HUES48 (cell line): ENCODE results near the gene RTL9.

Source experiments
- H3K27ac ChIP-seq: one replicate; pipeline ENCODE4 v1.7.0; 2013; ENCODE audit warnings: low read depth, low read length, inconsistent platforms
- H3K27me3 ChIP-seq: 2 replicates; pipeline ENCODE4 v1.6.1; 2013; ENCODE audit warnings: mild to moderate bottlenecking, low read length; ENCODE audit not compliant: control insufficient read depth, insufficient read depth
- H3K36me3 ChIP-seq: 2 replicates; pipeline ENCODE4 v1.6.1; 2013; ENCODE audit warnings: low read length; ENCODE audit not compliant: control insufficient read depth, insufficient read depth
- H3K4me1 ChIP-seq: 2 replicates; pipeline ENCODE4 v1.6.1; 2013; ENCODE audit warnings: mild to moderate bottlenecking, low read length; ENCODE audit not compliant: control insufficient read depth, insufficient read depth
- H3K4me3 ChIP-seq: 2 replicates; pipeline ENCODE4 v1.5.1; 2013; ENCODE audit warnings: mild to moderate bottlenecking, low read depth, low read length
- H3K9ac ChIP-seq: 2 replicates; pipeline ENCODE4 v1.6.1; 2013; ENCODE audit warnings: mild to moderate bottlenecking, low read depth, low read length, moderate library complexity
- H3K9me3 ChIP-seq: 2 replicates; pipeline ENCODE4 v1.6.1; 2013; ENCODE audit warnings: low read length; ENCODE audit not compliant: control insufficient read depth, insufficient read depth

Gene RTL9

GRCh38 chrX:110406822-110407221, 48.2 kb downstream of the RTL9 start:
- Histone ChIP-seq H3K27me3 (no peaks in the 10 kb centered on the region), H3K4me3 (no peak overlapping the region), H3K36me3 (no peaks in the 10 kb centered on the region), H3K4me1 (peaks cover 18% of the 10 kb centered on the region), H3K9ac (no peak overlapping the region), H3K9me3 (no peaks in the 10 kb centered on the region), H3K27ac (no peak overlapping the region)

GRCh38 chrX:110407910-110408545, 49.4 kb downstream of the RTL9 start:
- no peak overlapping the region for H3K27ac ChIP-seq

More at GRCh38 chrX:110407910-110408545, 49.4 kb downstream of the RTL9 start:
- Histone ChIP-seq H3K9ac (no peak overlapping the region), H3K27me3 (no peaks in the 10 kb centered on the region), H3K9me3 (no peaks in the 10 kb centered on the region), H3K4me1 (peaks cover 22% of the 10 kb centered on the region), H3K36me3 (no peaks in the 10 kb centered on the region), H3K4me3 (no peak overlapping the region)
